Measurements from ENCODE around the gene POFUT1.

DNA sequence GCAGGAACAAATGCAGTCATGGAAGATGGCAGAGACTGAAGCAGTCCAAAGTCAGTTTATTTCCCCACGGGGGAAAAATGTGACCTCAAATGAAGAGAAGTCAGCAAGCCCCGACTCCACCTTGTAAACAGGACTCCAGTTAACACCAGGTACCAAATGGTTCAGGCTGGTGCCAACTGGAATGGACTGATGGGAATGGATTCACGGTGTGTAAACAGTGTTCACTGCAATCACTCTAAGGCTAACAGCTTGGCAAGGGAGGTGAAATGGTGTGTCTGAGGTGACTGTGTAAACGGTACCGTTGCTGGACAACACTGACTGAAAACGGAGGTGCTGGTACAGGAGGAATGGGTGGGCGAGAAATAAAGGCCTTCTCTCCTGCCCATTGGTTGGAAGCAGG, 12.1 kb upstream of the POFUT1 start:
- TF ChIP-seq, protein P1, sequence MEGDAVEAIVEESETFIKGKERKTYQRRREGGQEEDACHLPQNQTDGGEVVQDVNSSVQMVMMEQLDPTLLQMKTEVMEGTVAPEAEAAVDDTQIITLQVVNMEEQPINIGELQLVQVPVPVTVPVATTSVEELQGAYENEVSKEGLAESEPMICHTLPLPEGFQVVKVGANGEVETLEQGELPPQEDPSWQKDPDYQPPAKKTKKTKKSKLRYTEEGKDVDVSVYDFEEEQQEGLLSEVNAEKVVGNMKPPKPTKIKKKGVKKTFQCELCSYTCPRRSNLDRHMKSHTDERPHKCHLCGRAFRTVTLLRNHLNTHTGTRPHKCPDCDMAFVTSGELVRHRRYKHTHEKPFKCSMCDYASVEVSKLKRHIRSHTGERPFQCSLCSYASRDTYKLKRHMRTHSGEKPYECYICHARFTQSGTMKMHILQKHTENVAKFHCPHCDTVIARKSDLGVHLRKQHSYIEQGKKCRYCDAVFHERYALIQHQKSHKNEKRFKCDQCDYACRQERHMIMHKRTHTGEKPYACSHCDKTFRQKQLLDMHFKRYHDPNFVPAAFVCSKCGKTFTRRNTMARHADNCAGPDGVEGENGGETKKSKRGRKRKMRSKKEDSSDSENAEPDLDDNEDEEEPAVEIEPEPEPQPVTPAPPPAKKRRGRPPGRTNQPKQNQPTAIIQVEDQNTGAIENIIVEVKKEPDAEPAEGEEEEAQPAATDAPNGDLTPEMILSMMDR (conservative IDR thresholded peaks at IDR 0.05; ENCODE audit: low read depth, low read length), result no peak
- no peak for TF ChIP-seq EZH2phosphoT487 (IDR thresholded peaks at IDR 0.05; ENCODE audit: borderline replicate concordance, low read length)
- no peak for TF ChIP-seq EZH2 (IDR thresholded peaks at IDR 0.05; ENCODE audit: low read length, unreplicated experiment)
